Measurements from ENCODE around the gene KRTAP2-3. TPM values are rescaled to one million over a fixed set of nuclear protein-coding genes. Genes with fewer than 3 reads are reported as not detected.
"Not testable (repeated sequence)": the region's sequence is repeated elsewhere in the genome, so short reads cannot be mapped to it uniquely, and the experiment has no call there.

Gene KRTAP2-3
- total RNA-seq, 1 donor from 2014 or later, result not detected

GRCh38 chr17:41042953-41043352, 17.0 kb downstream of the KRTAP2-3 start:
- H3K27me3 Mint-ChIP-seq, result peaks cover 21% of the 10 kb centered on the region
- CTCF ChIA-PET, result no interaction called here
- TF ChIP-seq CTCF (IDR thresholded peaks at IDR 0.05), result no peak
- DNase-seq (no peak), ATAC-seq (ENCODE audit: low read depth) (no peak)
- no peaks in the 10 kb centered on the region for H3K36me3 Mint-ChIP-seq (ENCODE audit: low read depth)
- no peak overlapping the region for H3K4me3 Mint-ChIP-seq
- H3K27ac Mint-ChIP-seq, result no peak overlapping the region
- peaks cover 14% of the 10 kb centered on the region for H3K9me3 Mint-ChIP-seq
- POLR2A ChIA-PET, result no interaction called here
- no peaks in the 10 kb centered on the region for H3K4me1 Mint-ChIP-seq
- intact Hi-C loops (cut with micrococcal nuclease), result no loop called here

- intact Hi-C loops (cut with micrococcal nuclease); H3K36me3 Mint-ChIP-seq (ENCODE audit: low read depth); ATAC-seq (ENCODE audit: low read depth); POLR2A ChIA-PET; H3K4me3 Mint-ChIP-seq; CTCF ChIA-PET; DNase-seq; H3K27ac Mint-ChIP-seq; H3K4me1 Mint-ChIP-seq: not testable (repeated sequence)
- H3K9me3 Mint-ChIP-seq, result peaks cover 14% of the 10 kb centered on the region
- peaks cover 19% of the 10 kb centered on the region for H3K27me3 Mint-ChIP-seq
These were observed 18.9 kb downstream of the KRTAP2-3 start, which contains the start of gene KRTAP1-1 for GRCh38 chr17:41040783-41041571. TSS of gene KRTAP1-1 (minus strand) at chr17:41041450. CDS start at chr17:41041397, 53 bp downstream.

- peaks cover 17% of the 10 kb centered on the region for H3K27me3 Mint-ChIP-seq
These were observed 22.0 kb downstream of the KRTAP2-3 start for GRCh38 chr17:41037853-41038350.

GRCh38 chr17:41034346-41034935, 25.5 kb downstream of the KRTAP2-3 start, which contains the start of gene KRTAP1-3:
TSS of gene KRTAP1-3 (minus strand) at chr17:41034874. CDS start at chr17:41034821, 53 bp downstream.
- H3K4me3 Mint-ChIP-seq; DNase-seq; H3K9me3 Mint-ChIP-seq; POLR2A ChIA-PET; H3K36me3 Mint-ChIP-seq (ENCODE audit: low read depth); H3K27ac Mint-ChIP-seq; H3K4me1 Mint-ChIP-seq; CTCF ChIA-PET; ATAC-seq (ENCODE audit: low read depth); intact Hi-C loops (cut with micrococcal nuclease): not testable (repeated sequence)
- peaks cover 30% of the 10 kb centered on the region for H3K27me3 Mint-ChIP-seq

More at GRCh38 chr17:41037853-41038350, 22.0 kb downstream of the KRTAP2-3 start:
- no peak overlapping the region for H3K4me3 Mint-ChIP-seq
- no peak for DNase-seq
- intact Hi-C loops (cut with micrococcal nuclease), result no loop called here
- peaks cover 7% of the 10 kb centered on the region for H3K9me3 Mint-ChIP-seq
- no peaks in the 10 kb centered on the region for H3K4me1 Mint-ChIP-seq
- ChIA-PET POLR2A (no interaction called here), CTCF (no interaction called here)
- no peaks in the 10 kb centered on the region for H3K36me3 Mint-ChIP-seq (ENCODE audit: low read depth)
- TF ChIP-seq CTCF (IDR thresholded peaks at IDR 0.05), result no peak
- H3K27ac Mint-ChIP-seq, result no peak overlapping the region
- ATAC-seq (ENCODE audit: low read depth), result no peak

DNA sequence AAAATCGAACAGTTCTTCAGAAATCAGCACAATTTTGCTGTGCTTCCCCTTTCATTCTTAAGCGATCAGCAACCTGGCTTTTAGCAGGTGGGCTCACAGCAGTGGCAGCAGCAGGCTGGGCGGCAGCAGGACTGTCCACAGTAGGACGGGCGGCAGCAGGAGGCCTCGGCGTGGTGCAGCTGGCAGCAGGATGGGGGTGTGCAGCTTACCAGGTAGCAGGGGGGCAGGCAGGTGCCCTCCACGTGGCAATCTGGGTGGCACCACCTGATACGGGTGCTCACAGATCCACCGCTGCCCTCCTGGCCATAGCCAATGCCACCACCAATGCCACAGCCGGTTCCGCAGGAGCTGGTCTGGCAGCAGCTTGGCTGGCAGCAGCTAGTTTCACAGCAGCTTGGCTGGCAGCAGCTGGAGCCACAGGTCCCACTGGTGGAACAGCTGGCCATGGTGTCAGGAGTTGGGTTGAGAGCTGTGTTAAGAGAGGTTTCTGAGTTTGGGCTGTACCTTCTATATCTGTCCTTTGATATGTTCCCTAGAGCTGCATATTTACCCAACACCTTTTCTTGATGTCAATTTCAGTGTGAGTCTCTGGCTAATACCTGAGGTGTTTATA, 30.2 kb downstream of the KRTAP2-3 start, which contains the start of gene KRTAP1-4:
KRTAP1-4 (minus strand) TSS at position 563 of the 613 bp plus-strand sequence; CDS start at position 446, 117 bp downstream.
- ATAC-seq (ENCODE audit: low read depth), result no peak
- no peaks in the 10 kb centered on the region for H3K9me3 Mint-ChIP-seq
- no peaks in the 10 kb centered on the region for H3K36me3 Mint-ChIP-seq (ENCODE audit: low read depth)
- H3K27ac Mint-ChIP-seq, result no peak within 1 kb of the TSS
- POLR2A ChIA-PET, result no interaction called here
- intact Hi-C loops (cut with micrococcal nuclease), result loop anchor here (5.0 kb wide), 1 partner anchor 177 kb away; no protein-coding TSS in a partner anchor
- H3K27me3 Mint-ChIP-seq, result peaks cover 44% of the 10 kb centered on the region
- no peaks in the 10 kb centered on the region for H3K4me1 Mint-ChIP-seq
- CTCF ChIA-PET, result no interaction called here
- no peak within 1 kb of the TSS for H3K4me3 Mint-ChIP-seq
- no peak for DNase-seq
- no peak for TF ChIP-seq CTCF (IDR thresholded peaks at IDR 0.05)
